ENCODE results near the gene RAB5A. TPM values are rescaled to one million over a fixed set of nuclear protein-coding genes. Genes with fewer than 3 reads are reported as not detected.
"Not testable (repeated sequence)": the region's sequence is repeated elsewhere in the genome, so short reads cannot be mapped to it uniquely, and the experiment has no call there.

Gene RAB5A
- total RNA-seq (2014; rRNA removed; shearing (Covaris generic)) (56.5 and 94.9 TPM in 2 replicates), polyA plus RNA-seq (2016; fragmentation: Nextera tagmentation; extraction: Ambion mirVana) (78.9 and 80.9 TPM in 2 replicates)

- Histone ChIP-seq H3F3A (ENCODE audit: insufficient read depth) (peaks cover 14% of the 10 kb centered on the region; the same call in 1 of the 2 replicates), H3K4me1 (ENCODE audit: insufficient read depth) (peaks cover 30% of the 10 kb centered on the region), H3K4me3 (peak within 1 kb of the TSS; percentile 85), H3K27ac (peak within 1 kb of the TSS; percentile 91), H3K9me2 (ENCODE audit: insufficient read depth) (no peaks in the 10 kb centered on the region), H3K9me3 (ENCODE audit: low read depth) (no peaks in the 10 kb centered on the region), H3K4me2 (ENCODE audit: unreplicated experiment) (peak within 1 kb of the TSS; percentile 93), H3K9ac (peak within 1 kb of the TSS; percentile 96), H3K27me3 (replicated peaks; ENCODE audit: insufficient read depth) (no peaks in the 10 kb centered on the region), H3K36me3 (ENCODE audit: low read depth) (0 out of 2 replicates have a peak, but pooled peaks cover 1% of the 10 kb centered on the region), H2AFZ (peak within 1 kb of the TSS; percentile 97), H4K20me1 (ENCODE audit: insufficient read depth) (peaks cover 9% of the 10 kb centered on the region; the same call in 1 of the 2 replicates), H3K79me2 (ENCODE audit: insufficient read depth) (peaks cover 47% of the 10 kb centered on the region)
- DNase-seq, result peak; percentile 99
- 0 to 2% methylated on average over 51 to 73 of the region's 73 CpGs for WGBS, 2 experiments (ENCODE audit: low coverage in 1 of 2, low lambda C conversion rate in 2 of 2, missing lambda C conversion rate in 2 of 2)
- in situ Hi-C loops (cut with MboI), result no loop called here
- no peak for TF ChIP-seq EZH2 (IDR thresholded peaks at IDR 0.05; ENCODE audit: insufficient read depth, poor library complexity, severe bottlenecking)
These were observed at the start of gene RAB5A for GRCh38 chr3:19946832-19947548. TSS of gene RAB5A (plus strand) at chr3:19947097. CDS start at chr3:19950899, 3,802 bp downstream.

GRCh38 chr3:19898721-19899120, 48.2 kb upstream of the RAB5A start:
- TF ChIP-seq EZH2phosphoT487 (IDR thresholded peaks at IDR 0.05; ENCODE audit: insufficient read depth, low read depth) (no peak), EZH2 (IDR thresholded peaks at IDR 0.05; ENCODE audit: insufficient read depth, poor library complexity, severe bottlenecking) (no peak)
- Histone ChIP-seq H2AFZ (peak overlapping the region; percentile 57), H3K4me3 (no peak overlapping the region), H3F3A (ENCODE audit: insufficient read depth) (no peaks in the 10 kb centered on the region), H3K4me1 (ENCODE audit: insufficient read depth) (peaks cover 8% of the 10 kb centered on the region), H3K9ac (no peak overlapping the region), H3K9me2 (ENCODE audit: insufficient read depth) (no peaks in the 10 kb centered on the region), H3K36me3 (ENCODE audit: low read depth) (no peaks in the 10 kb centered on the region), H3K9me3 (ENCODE audit: low read depth) (no peaks in the 10 kb centered on the region), H3K27ac (no peak overlapping the region), H3K79me2 (ENCODE audit: insufficient read depth) (no peaks in the 10 kb centered on the region), H3K27me3 (replicated peaks; ENCODE audit: insufficient read depth) (no peaks in the 10 kb centered on the region), H4K20me1 (ENCODE audit: insufficient read depth) (no peaks in the 10 kb centered on the region), H3K4me2 (ENCODE audit: unreplicated experiment) (no peak overlapping the region)
- in situ Hi-C loops (cut with MboI), result no loop called here
- no peak for DNase-seq
- 71 to 79% methylated on average over 2 of the region's 2 CpGs for WGBS, 2 experiments (ENCODE audit: low coverage in 1 of 2, low lambda C conversion rate in 2 of 2, missing lambda C conversion rate in 2 of 2)

- Histone ChIP-seq H3F3A (ENCODE audit: insufficient read depth) (no peaks in the 10 kb centered on the region), H2AFZ (no peak overlapping the region), H3K36me3 (ENCODE audit: low read depth) (no peaks in the 10 kb centered on the region), H3K27ac (no peak overlapping the region), H3K79me2 (ENCODE audit: insufficient read depth) (no peaks in the 10 kb centered on the region), H3K4me2 (ENCODE audit: unreplicated experiment) (no peak overlapping the region), H3K27me3 (replicated peaks; ENCODE audit: insufficient read depth) (no peaks in the 10 kb centered on the region), H3K9ac (no peak overlapping the region), H3K9me2 (ENCODE audit: insufficient read depth) (no peaks in the 10 kb centered on the region), H3K4me1 (ENCODE audit: insufficient read depth) (peaks cover 8% of the 10 kb centered on the region), H3K9me3 (ENCODE audit: low read depth) (no peaks in the 10 kb centered on the region), H3K4me3 (no peak overlapping the region), H4K20me1 (ENCODE audit: insufficient read depth) (no peaks in the 10 kb centered on the region)
- no peak for TF ChIP-seq EZH2 (IDR thresholded peaks at IDR 0.05; ENCODE audit: insufficient read depth, poor library complexity, severe bottlenecking)
- no peak for TF ChIP-seq EZH2phosphoT487 (IDR thresholded peaks at IDR 0.05; ENCODE audit: insufficient read depth, low read depth)
- 90 to 95% methylated on average over 2 of the region's 2 CpGs for WGBS, 2 experiments (ENCODE audit: low coverage in 1 of 2, low lambda C conversion rate in 2 of 2, missing lambda C conversion rate in 2 of 2)
- in situ Hi-C loops (cut with MboI), result no loop called here
- no peak for DNase-seq
These were observed 47.6 kb upstream of the RAB5A start for GRCh38 chr3:19899264-19899663.

GRCh38 chr3:19899833-19900232, 47.1 kb upstream of the RAB5A start:
- H3K27me3 ChIP-seq (replicated peaks; ENCODE audit: insufficient read depth); H3K4me1 ChIP-seq (ENCODE audit: insufficient read depth); H3K36me3 ChIP-seq (ENCODE audit: low read depth); H3K9ac ChIP-seq; in situ Hi-C loops (cut with MboI); H3K4me3 ChIP-seq; H3F3A ChIP-seq (ENCODE audit: insufficient read depth); H4K20me1 ChIP-seq (ENCODE audit: insufficient read depth); H3K4me2 ChIP-seq (ENCODE audit: unreplicated experiment); DNase-seq; H3K27ac ChIP-seq; H3K9me3 ChIP-seq (ENCODE audit: low read depth); H3K79me2 ChIP-seq (ENCODE audit: insufficient read depth); H3K9me2 ChIP-seq (ENCODE audit: insufficient read depth); H2AFZ ChIP-seq: not testable (repeated sequence)
- 69 to 74% methylated on average over 7 of the region's 7 CpGs for WGBS, 2 experiments (ENCODE audit: low coverage in 1 of 2, low lambda C conversion rate in 2 of 2, missing lambda C conversion rate in 2 of 2)
